K562 (cell line): ENCODE measurements around the gene ARID3B. TPM values are rescaled to one million over a fixed set of nuclear protein-coding genes. Genes with fewer than 3 reads are reported as not detected.

ENCODE experiments used
- ATAC-seq: fragments of 200-7000 bp; cut with Tn5 transposase; 3 replicates; pipeline ENCODE4 v1.9.1; 2020; ENCODE audit warnings: moderate library complexity
- BruUV-seq: library from RNA; stranded (reverse); fragments of 400-500 nt; replicated peaks from 2 replicates; lab custom pipeline; 2021; lab: Mats Ljungman, UMichigan
- CTCF ChIA-PET: fragments of 300-600 bp; formaldehyde crosslinking; extraction: SDS; loops from one replicate; lab custom pipeline; 2021; ENCODE audit warnings: low intra/inter-chr PET ratio; lab: Yijun Ruan, JAX
- POLR2A ChIA-PET: fragments of 300-600, 350-650 bp; sonication (Branson Sonifier 250); formaldehyde crosslinking; extraction: SDS; loops from one replicate; lab custom pipeline; 2021; ENCODE audit warnings: antibody characterized with exemption, inconsistent platforms; lab: Yijun Ruan, JAX
- DNase-seq, 4 experiments: peaks; one replicate each; pipeline versions ENCODE4 v3.0.0 to v3.0.0-alpha.2; 2011 to 2018; ENCODE audit warnings: low spot score in 3 of 4, mixed read lengths in 3 of 4; ENCODE audit errors: extremely low read depth in 1 of 4
- FAIRE-seq: peaks from 2 replicates; lab custom pipeline; 2011; peaks lifted over from hg19 to GRCh38; lab: Jason Lieb, UNC
- H2AFZ ChIP-seq: 2 replicates; pipeline ENCODE4 v1.6.0; 2011; ENCODE audit warnings: low read depth, low read length, control low read depth, inconsistent platforms
- H3K27ac ChIP-seq: fragments of 200-600 bp; 3 replicates; pipeline ENCODE4 v1.8.0; 2011; ENCODE audit warnings: low read depth, mild to moderate bottlenecking, control low read depth, inconsistent platforms, low read length, moderate library complexity, mixed read lengths; ENCODE audit errors: extremely low read depth
- H3K27me3 ChIP-seq, 2 experiments: fragments of 300-600 bp in 1 of 2; 2 replicates in 1 of 2; 3 replicates in 1 of 2; pipeline versions ENCODE4 v1.6.0 to v1.8.0; 2011; ENCODE audit warnings: inconsistent platforms in 2 of 2, low read length in 2 of 2, mild to moderate bottlenecking in 1 of 2, mixed read lengths in 1 of 2, moderate library complexity in 1 of 2; ENCODE audit not compliant: control insufficient read depth in 2 of 2, insufficient read depth in 2 of 2
- H3K36me3 ChIP-seq: fragments of 300-600 bp; 3 replicates; pipeline ENCODE4 v1.8.0; 2011; ENCODE audit warnings: mild to moderate bottlenecking, low read length, inconsistent platforms; ENCODE audit not compliant: control insufficient read depth, insufficient read depth
- H3K4me1 ChIP-seq, 2 experiments: fragments of 200-600 bp in 1 of 2; replicated peaks in 1 of 2; 2 replicates in 1 of 2; 3 replicates in 1 of 2; pipeline versions ENCODE4 v1.5.1 to v1.8.0; 2011; ENCODE audit warnings: inconsistent platforms in 2 of 2, low read length in 2 of 2, mild to moderate bottlenecking in 1 of 2, mixed read lengths in 1 of 2, moderate library complexity in 1 of 2; ENCODE audit not compliant: control insufficient read depth in 2 of 2, insufficient read depth in 2 of 2
- H3K4me2 ChIP-seq: 2 replicates; pipeline ENCODE4 v1.6.1; 2011; ENCODE audit warnings: low read length, control low read depth, inconsistent platforms, mixed read lengths; ENCODE audit not compliant: insufficient read depth
- H3K4me3 ChIP-seq: fragments of 200-600 bp; sonication (generic), shearing (Covaris generic); 2 replicates; pipeline ENCODE4 v1.5.1; 2016; ENCODE audit warnings: control low read depth, inconsistent platforms
- H3K79me2 ChIP-seq: fragments of 200-600 bp; 3 replicates; pipeline ENCODE4 v1.8.0; 2011; ENCODE audit warnings: low read length, inconsistent platforms; ENCODE audit not compliant: control insufficient read depth, insufficient read depth
- H3K9ac ChIP-seq, 2 experiments: 2 replicates each; pipeline versions ENCODE4 v1.6.0 to v1.6.1; 2011; ENCODE audit warnings: low read depth in 2 of 2, low read length in 2 of 2, control low read depth in 1 of 2, inconsistent platforms in 1 of 2, mild to moderate bottlenecking in 1 of 2, mixed read lengths in 1 of 2; ENCODE audit not compliant: insufficient read depth in 1 of 2
- H3K9me1 ChIP-seq: one replicate; pipeline ENCODE4 v1.6.0; 2011; ENCODE audit warnings: inconsistent platforms, mild to moderate bottlenecking, low read length, moderate library complexity; ENCODE audit not compliant: control insufficient read depth, insufficient read depth
- H3K9me3 ChIP-seq: replicated peaks from 2 replicates; pipeline ENCODE4 v1.5.1; 2011; ENCODE audit warnings: low read depth, low read length, inconsistent platforms; ENCODE audit not compliant: control insufficient read depth, insufficient read depth
- H4K20me1 ChIP-seq: replicated peaks from 2 replicates; pipeline ENCODE4 v1.6.1; 2011; ENCODE audit warnings: low read length, inconsistent platforms, mixed read lengths; ENCODE audit not compliant: control insufficient read depth, insufficient read depth
- CBX8 ChIP-seq: fragments of 200-600 bp; sonication (generic); IDR thresholded peaks from 2 replicates; pipeline ENCODE4 v1.6.1; 2012; ENCODE audit warnings: borderline replicate concordance, mixed run types, low read depth, mild to moderate bottlenecking, moderate library complexity, mixed read lengths, low read length, control low read depth, inconsistent platforms; ENCODE audit not compliant: poor library complexity, severe bottlenecking; ENCODE audit errors: extremely low read depth
- ELK3 ChIP-seq: fragments of 450-650 bp; formaldehyde crosslinking; IDR thresholded peaks from 2 replicates; pipeline ENCODE4 v1.4.0; 2020; ENCODE audit warnings: mild to moderate bottlenecking
- IRF2 ChIP-seq: sonication (generic); formaldehyde crosslinking; IDR thresholded peaks from 2 replicates; pipeline ENCODE4 v1.8.1; 2022; ENCODE audit warnings: mild to moderate bottlenecking, missing genetic modification reagents
- SAFB2 ChIP-seq: fragments of 200-400 bp; formaldehyde crosslinking; IDR thresholded peaks from 2 replicates; pipeline ENCODE4 v1.6.1; 2018; ENCODE audit warnings: borderline replicate concordance, low read length, low read depth, moderate library complexity; ENCODE audit not compliant: severe bottlenecking
- THRB ChIP-seq: fragments of 450-650 bp; formaldehyde crosslinking; conservative IDR thresholded peaks from 2 replicates; pipeline ENCODE4 v1.4.0; 2022; ENCODE audit warnings: mild to moderate bottlenecking, missing genetic modification characterization
- ZC3H11A ChIP-seq: IDR thresholded peaks from 2 replicates; pipeline ENCODE4 v1.6.1; 2012; ENCODE audit warnings: low read depth, low read length, improper control_type of control experiment
- ZNF24 ChIP-seq: fragments of 450-650 bp; IDR thresholded peaks from 2 replicates; pipeline ENCODE4 v1.6.1; 2016
- ZNF717 ChIP-seq: fragments of 250-450 bp; sonication (Bioruptor Pico); IDR thresholded peaks from 2 replicates; pipeline ENCODE4 v1.5.0; 2021
- ZNF780A ChIP-seq: fragments of 250-450 bp; sonication (Bioruptor Pico); IDR thresholded peaks from 2 replicates; pipeline ENCODE4 v1.5.0; 2021; ENCODE audit warnings: mild to moderate bottlenecking
- WGBS: fragments of 100-300 bp; shearing (Covaris generic); methylation state at CpG from one replicate; pipeline ENCODE4 v1.1.6; 2016; ENCODE audit warnings: low coverage, mixed read lengths; ENCODE audit not compliant: insufficient coverage; ENCODE audit errors: missing lambda C conversion rate; 5-methylcytosine and 5-hydroxymethylcytosine counted together
- in situ Hi-C: fragments of 300-500 bp; cut with MboI; formaldehyde crosslinking; loops from 4 replicates; pipeline ENCODE4 v1.15.0; 2018; ENCODE audit warnings: inconsistent platforms, mixed read lengths
- intact Hi-C: fragments of 100-400 bp; cut with micrococcal nuclease; formaldehyde crosslinking; loops from 2 replicates; pipeline ENCODE4 v1.14.2; 2022
- polyA plus RNA-seq, 8 experiments: library from polyadenylated mRNA; depleted of rRNA in 4 of 8; stranded (reverse) in 5 of 8; unstranded in 3 of 8; fragments of >200 nt; fragmentation: Nextera tagmentation in 2 of 8; fragmentation: Illumina TruSeq in 1 of 8; extraction: Ambion mirVana in 2 of 8; extraction: Trizol in 1 of 8; gene quantifications; 2 replicates each; pipeline versions ENCODE4 v1.2.1 to v1.2.3, GENCODE V29; 2011 to 2014; ENCODE audit warnings: inconsistent platforms in 1 of 8, missing spikeins in 1 of 8
- total RNA-seq, 7 experiments: library from RNA; depleted of rRNA in 6 of 7; stranded (reverse); fragments of >200 nt in 6 of 7; fragmentation: Illumina TruSeq in 2 of 7; extraction: Trizol in 2 of 7; gene quantifications; 2 replicates each; pipeline versions ENCODE4 v1.2.1 to v1.2.3, GENCODE V29; 2011 to 2021; ENCODE audit warnings: low replicate concordance in 1 of 7
- TF ChIP-seq, protein P1 (sequence below): fragments of 450-650 bp; formaldehyde crosslinking; IDR thresholded peaks from 2 replicates; pipeline ENCODE4 v1.4.0; 2020; ENCODE audit warnings: mild to moderate bottlenecking, moderate library complexity
- TF ChIP-seq, protein P2 (sequence below): IDR thresholded peaks from 2 replicates; pipeline ENCODE4 v1.6.1; 2011; ENCODE audit warnings: borderline replicate concordance, low read depth, mild to moderate bottlenecking, moderate library complexity, low read length; ENCODE audit not compliant: insufficient read depth, poor library complexity, severe bottlenecking

Gene ARID3B
- total and polyA plus RNA-seq, 9 of the 15 experiments (the other 6 are each of a cell fraction or from before 2014, with no cell fraction given), result 0.32 to 15.1 (median 7.1) TPM

GRCh38 chr15:74499366-74499765, 41.7 kb upstream of the ARID3B start:
- Histone ChIP-seq H3K9me1 (no peaks in the 10 kb centered on the region), H3K9ac (no peak overlapping the region), H3K4me2 (no peak overlapping the region), H3K79me2 (no peaks in the 10 kb centered on the region), H3K27ac (no peak overlapping the region), H3K27me3 (no peaks in the 10 kb centered on the region), H3K4me3 (no peak overlapping the region), H3K4me1 (no peaks in the 10 kb centered on the region; a peak in 1 of 5 replicates), H4K20me1 (no peaks in the 10 kb centered on the region)
- in situ Hi-C loops, result no loop called here
- ATAC-seq (no peak), FAIRE-seq (no peak), DNase-seq (no peak)
- CTCF ChIA-PET, result no interaction called here
- no TSS peak for BruUV-seq
- TF ChIP-seq ZNF717 (CRISPR knock-in tag) (no peak), ZNF780A (CRISPR knock-in tag) (no peak), ZC3H11A (no peak), SAFB2 (no peak), CBX8 (no peak), ELK3 (no peak), THRB (CRISPR knock-in tag) (no peak), IRF2 (CRISPR knock-in tag) (no peak), ZNF24 (no peak)
- TF ChIP-seq, protein P1, sequence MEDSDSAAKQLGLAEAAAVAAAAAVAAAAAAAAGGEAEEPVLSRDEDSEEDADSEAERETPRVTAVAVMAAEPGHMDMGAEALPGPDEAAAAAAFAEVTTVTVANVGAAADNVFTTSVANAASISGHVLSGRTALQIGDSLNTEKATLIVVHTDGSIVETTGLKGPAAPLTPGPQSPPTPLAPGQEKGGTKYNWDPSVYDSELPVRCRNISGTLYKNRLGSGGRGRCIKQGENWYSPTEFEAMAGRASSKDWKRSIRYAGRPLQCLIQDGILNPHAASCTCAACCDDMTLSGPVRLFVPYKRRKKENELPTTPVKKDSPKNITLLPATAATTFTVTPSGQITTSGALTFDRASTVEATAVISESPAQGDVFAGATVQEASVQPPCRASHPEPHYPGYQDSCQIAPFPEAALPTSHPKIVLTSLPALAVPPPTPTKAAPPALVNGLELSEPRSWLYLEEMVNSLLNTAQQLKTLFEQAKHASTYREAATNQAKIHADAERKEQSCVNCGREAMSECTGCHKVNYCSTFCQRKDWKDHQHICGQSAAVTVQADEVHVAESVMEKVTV (CRISPR knock-in tag), result no peak
- TF ChIP-seq, protein P2, sequence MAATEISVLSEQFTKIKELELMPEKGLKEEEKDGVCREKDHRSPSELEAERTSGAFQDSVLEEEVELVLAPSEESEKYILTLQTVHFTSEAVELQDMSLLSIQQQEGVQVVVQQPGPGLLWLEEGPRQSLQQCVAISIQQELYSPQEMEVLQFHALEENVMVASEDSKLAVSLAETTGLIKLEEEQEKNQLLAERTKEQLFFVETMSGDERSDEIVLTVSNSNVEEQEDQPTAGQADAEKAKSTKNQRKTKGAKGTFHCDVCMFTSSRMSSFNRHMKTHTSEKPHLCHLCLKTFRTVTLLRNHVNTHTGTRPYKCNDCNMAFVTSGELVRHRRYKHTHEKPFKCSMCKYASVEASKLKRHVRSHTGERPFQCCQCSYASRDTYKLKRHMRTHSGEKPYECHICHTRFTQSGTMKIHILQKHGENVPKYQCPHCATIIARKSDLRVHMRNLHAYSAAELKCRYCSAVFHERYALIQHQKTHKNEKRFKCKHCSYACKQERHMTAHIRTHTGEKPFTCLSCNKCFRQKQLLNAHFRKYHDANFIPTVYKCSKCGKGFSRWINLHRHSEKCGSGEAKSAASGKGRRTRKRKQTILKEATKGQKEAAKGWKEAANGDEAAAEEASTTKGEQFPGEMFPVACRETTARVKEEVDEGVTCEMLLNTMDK, result no peak
- TF ChIP-seq, all 486 proteins: peak for 0
- intact Hi-C loops, result no loop called here
- H3K9me3 ChIP-seq, result no peaks in the 10 kb centered on the region
- 62% methylated on average over 2 of the region's 2 CpGs for WGBS
- H2AFZ ChIP-seq, result no peak overlapping the region
- POLR2A ChIA-PET, result interaction anchor here (0.6 kb wide), 1 partner anchor 38 kb away, joined by 3 read pairs; the partner anchor contains the start of gene UBL7
- H3K36me3 ChIP-seq, result 0 out of 3 replicates have a peak, but pooled peaks cover 4% of the 10 kb centered on the region
